ENCODE results near the gene BICD1.

DNA sequence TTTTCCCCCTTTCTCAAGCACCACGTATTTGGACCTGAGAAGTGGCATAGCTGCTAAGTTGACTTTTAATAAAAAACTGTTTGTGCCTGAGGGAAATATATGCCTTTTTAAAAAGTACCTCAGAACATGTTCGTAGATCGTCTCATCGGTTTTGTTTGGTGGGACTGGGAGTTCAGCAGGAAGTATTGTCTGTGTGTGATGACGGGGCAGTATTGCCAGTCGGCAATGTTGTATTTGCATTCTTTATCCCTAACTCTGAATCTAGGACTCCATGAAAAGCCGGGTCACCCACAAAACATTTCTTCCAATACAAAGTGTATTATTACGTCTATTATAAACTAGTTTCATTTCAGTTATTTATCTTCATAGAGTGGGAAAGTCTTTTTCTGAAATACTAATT lies 273.0 kb downstream of the BICD1 start:
- TF ChIP-seq, protein P1, sequence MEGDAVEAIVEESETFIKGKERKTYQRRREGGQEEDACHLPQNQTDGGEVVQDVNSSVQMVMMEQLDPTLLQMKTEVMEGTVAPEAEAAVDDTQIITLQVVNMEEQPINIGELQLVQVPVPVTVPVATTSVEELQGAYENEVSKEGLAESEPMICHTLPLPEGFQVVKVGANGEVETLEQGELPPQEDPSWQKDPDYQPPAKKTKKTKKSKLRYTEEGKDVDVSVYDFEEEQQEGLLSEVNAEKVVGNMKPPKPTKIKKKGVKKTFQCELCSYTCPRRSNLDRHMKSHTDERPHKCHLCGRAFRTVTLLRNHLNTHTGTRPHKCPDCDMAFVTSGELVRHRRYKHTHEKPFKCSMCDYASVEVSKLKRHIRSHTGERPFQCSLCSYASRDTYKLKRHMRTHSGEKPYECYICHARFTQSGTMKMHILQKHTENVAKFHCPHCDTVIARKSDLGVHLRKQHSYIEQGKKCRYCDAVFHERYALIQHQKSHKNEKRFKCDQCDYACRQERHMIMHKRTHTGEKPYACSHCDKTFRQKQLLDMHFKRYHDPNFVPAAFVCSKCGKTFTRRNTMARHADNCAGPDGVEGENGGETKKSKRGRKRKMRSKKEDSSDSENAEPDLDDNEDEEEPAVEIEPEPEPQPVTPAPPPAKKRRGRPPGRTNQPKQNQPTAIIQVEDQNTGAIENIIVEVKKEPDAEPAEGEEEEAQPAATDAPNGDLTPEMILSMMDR (IDR thresholded peaks at IDR 0.05): no peak
- TF ChIP-seq EP300 (IDR thresholded peaks at IDR 0.05) (no peak), POLR2A (IDR thresholded peaks at IDR 0.05) (no peak)
